Panc1 (cell line): Measurements from ENCODE around the gene KLHL4.

Experiments used
- CTCF ChIP-seq: fragments of 450-650 bp; IDR thresholded peaks from 2 replicates; pipeline ENCODE4 v1.5.1; 2017; ENCODE audit warnings: mild to moderate bottlenecking
- POLR2AphosphoS5 ChIP-seq: IDR thresholded peaks from 2 replicates; pipeline ENCODE4 v1.6.1; 2012; ENCODE audit warnings: mild to moderate bottlenecking, low read depth, low read length, moderate library complexity

- no peak for TF ChIP-seq CTCF
- TF ChIP-seq POLR2AphosphoS5: no peak
These were observed 8.7 kb downstream of the KLHL4 start for GRCh38 chrX:87526281-87526680.
